Inflammatory macrophage treated with lipopolysaccharide for 1 hour (primary cell): Measurements from ENCODE around the gene PRSS22.

ENCODE experiments used
- DNase-seq, 2 donors: peaks; one replicate each; pipeline ENCODE4 v3.0.0-alpha.2; 2020 to 2022

The PRSS22 gene

DNA sequence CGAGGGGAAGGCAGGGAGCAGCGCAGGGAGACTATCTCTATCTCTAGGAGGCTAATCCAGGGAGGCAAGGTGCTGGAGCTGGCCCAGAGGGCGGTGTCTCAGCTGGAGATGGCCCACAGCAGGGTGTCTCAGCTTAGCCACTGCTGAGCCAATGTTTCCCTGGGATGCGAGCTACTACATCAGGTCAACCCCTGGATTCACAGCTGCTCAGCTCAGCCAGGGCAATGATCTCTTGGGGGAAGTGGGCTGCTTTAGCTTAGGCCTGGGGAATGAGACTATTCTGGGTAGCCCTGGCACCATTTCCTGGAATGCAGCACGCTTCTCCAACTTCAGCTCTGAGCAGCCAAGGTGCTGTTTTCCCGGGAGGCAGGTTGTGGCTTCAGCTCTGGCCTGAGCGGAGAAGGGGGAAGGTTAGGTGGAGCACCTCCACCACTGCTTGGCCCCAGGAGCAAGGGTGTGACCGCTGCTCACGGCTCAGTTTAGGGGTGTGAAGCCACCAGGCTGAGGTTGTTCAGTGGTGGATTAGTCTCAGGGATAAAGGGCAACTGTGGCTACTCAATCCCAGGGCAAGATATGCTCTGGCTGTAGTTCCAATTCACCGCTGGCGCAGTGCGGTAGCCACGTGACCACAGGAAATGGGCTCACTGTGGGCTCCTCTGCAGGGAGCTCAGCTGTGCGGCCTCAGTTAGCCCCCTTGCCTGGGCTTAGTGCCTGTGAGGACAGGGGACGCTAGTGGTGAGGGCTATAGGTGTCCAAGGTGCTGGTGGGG is 46.1 kb downstream of the PRSS22 start:
- no peak for DNase-seq

DNA sequence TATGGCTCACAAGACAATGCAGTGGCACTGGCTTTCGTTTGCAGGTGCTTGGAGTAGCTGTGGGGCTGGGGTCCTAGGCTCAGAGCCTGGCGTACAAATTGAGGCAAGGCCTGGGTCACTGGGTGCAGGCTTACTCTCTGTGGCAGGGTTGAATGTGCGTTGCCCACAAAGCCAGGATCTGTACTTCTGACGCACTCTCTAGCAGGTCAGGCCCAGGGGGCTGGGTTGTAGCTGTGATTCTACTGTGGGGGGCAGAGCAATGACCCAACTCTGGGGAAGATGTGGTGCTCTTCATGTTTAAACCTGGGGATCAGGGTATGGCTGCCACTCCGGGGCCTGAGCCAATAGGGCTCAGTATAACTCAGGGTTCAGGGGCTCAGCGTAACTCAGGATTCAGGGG is 47.3 kb downstream of the PRSS22 start:
- no peak for DNase-seq

DNA sequence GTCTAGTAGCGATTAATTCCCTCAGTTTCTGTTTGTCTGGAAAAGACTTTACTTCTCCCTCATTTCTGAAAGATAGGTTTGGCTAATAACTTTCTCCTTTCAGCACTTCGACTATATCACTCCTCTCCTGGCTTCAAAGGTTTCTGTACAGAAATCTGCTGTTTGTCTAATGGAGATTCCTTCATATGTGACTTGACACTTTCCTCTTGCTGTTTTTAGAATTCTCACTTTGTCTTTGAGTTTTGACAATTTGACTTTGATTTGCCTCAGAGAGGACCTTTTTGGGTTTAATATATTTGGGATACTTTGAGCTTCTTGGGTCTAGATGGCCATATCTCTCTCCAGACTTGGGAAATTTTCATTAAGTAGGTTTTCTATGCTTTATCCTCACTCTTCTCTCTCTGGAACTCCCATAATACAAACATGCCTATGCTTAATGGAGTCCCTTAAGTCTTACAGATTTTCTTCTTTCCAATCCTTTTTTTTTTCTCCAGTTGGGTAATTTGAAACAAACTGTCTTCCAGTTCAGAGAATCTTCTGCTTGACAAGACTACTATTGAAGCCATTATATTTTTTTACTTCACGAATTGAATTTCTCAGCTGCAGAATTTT is 48.7 kb downstream of the PRSS22 start:
- no peak for DNase-seq

DNA sequence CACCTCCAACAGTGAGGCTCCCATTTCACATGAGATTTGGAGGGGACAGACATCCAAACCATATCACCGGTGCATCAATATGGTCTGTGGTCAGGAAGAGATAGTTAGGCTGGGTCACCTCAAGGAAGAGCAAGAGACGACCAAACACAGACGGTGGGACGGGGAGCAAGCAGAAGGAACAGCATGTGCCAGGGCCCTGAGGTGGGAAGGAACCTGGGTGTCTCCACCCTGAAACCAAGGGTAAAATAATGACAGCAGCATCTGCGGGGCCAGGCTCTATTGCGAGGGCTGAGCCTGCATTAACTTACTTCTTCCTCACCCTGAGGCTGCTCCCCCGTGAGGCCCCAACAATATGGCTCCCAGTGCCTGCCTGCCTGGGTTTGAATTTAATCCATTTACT is 49.8 kb downstream of the PRSS22 start:
- no peak for DNase-seq

DNA sequence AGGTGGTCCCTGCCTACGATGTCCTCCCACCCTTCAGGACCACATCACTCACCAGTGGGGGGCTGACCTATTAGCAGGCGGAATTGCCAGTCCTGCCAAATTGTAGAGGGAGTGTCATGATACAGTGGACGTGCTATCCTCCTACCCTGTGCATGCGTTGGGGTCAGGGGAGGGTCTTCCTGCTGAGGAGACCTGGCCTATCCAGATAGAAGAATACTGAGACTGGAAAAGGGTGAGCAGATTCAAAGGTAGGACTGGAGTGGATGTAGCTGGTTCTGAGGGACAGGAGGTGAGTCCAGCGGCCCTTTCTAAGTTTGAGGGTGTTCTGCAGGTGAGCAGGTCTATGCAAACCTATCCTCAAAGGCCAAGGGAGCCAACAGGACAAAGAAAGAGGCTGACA is 51.7 kb downstream of the PRSS22 start:
- DNase-seq = no peak

DNA sequence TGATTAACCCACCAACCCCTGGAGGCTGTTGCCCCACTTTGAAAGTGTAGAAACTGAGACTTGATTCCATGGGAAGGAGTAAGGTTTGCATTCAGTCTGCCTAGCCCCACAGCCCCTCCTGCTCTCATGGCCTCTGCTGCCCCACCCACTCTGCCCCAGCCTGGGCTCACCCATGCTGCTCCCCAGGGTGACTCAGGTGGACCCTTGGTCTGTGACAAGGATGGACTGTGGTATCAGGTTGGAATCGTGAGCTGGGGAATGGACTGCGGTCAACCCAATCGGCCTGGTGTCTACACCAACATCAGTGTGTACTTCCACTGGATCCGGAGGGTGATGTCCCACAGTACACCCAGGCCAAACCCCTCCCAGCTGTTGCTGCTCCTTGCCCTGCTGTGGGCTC is 53.2 kb downstream of the PRSS22 start:
- no peak for DNase-seq

DNA sequence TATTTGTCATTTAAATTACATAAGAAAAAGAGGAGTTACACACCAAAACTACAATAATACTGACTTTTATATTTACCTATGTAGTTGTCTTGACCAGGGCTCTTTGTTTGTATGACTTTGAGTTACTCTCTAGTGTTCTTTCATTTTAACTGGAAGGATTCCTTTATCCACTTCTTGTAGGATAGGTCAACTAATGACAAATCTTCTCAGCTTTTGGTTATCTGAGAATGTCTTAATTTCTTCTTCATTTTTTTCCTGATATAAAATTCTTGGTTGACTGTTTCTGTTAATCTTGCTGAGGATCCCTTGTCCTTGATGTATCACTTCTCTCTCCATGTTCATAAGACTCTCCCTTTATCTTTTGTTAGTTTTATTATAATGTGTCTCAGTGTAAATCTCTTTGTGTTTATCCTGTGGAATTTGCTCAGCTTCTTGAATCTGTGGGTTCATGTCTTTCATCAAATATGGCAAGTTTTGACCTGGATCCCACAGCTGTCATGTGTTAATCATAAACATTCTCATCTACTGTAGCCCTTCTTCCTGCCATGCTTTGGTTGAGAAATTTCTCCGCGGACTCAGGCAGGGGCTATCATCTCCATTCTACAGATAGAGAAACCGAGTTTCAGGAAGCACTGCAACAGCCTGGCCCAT is 54.3 kb downstream of the PRSS22 start:
- no peak for DNase-seq
